ENCODE data around the gene HAPLN2. TPM values are rescaled to one million over a fixed set of nuclear protein-coding genes. Genes with fewer than 3 reads are reported as not detected.

The HAPLN2 gene
- total RNA-seq, result 0.29 TPM

DNA sequence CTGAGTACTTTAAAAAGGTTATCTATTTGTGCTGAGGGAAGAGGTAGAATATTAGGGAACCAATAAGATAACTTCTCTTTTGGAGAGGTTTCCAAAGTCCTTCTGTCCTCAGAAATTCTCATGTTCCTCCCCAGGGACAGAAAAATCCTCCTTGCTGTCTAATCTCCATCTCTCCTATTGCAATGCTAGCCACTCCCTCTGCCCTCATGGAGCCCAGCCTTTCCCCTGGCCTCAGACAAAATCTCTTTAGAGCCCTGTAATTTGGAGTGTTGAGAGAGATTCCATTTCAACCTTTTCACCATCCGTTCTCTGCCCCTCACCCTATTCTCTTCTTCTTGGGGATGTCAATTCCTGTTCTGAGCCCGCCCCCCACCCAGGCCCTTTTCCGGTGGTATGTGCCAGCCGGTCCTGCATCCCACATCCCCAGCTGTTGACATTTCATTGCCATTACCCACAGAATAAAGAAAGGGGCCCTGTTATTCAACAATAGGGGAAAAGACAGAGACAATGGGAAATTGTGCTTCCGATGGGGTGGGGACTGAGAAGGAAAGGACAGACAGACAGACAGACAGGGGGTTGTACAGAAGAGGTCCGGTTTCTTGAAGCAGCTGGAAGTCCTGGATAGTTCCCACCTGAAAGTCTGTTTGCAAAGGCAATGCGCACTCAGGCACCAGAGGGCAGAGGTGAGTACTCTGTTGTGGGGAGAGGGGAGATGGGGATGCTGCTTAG lies at the start of gene HAPLN2:
TSS of gene HAPLN2 (plus strand) at position 563 of the 729 bp plus-strand sequence. CDS start 4,076 bp downstream, outside the sequence.

DNA sequence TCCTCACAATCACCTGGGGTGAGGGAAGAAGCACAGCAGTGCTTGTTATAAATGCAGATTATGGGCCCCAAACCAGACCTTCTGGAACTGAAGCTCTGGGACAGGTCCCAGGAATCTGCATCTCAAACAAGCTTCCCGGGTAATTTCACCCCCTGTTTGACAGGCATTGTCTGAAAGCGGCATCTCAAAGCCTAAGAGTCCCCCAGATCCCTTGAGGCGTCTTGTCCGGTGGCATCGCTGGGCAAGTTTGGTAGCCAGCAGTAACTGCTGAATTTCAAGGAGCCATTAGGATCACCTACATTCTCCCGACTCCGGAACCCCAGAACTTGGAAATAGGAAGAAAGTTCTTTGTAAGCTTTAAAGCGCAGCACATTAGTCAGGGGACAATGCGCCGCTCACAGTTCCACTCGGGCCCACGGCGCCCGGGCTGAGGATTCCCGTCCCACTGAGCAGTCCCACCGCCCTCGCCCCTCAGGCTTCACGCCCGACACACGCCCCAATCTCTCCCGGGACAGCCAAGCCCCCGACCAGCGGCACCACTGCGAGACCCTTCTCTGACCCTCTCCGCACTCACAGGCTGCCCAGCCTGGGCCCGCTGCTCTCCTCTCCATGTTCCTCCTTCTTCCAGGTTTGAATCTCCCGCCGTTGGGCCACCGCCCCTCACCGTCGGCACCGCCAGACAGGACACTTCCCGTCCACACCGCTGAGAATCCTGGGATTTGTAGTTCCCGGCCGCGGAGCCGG lies 47.1 kb upstream of the HAPLN2 start, which contains the start of gene IQGAP3:
TSS of gene IQGAP3 (minus strand) at position 647 of the 744 bp plus-strand sequence. CDS start at position 611, 36 bp downstream.

DNA sequence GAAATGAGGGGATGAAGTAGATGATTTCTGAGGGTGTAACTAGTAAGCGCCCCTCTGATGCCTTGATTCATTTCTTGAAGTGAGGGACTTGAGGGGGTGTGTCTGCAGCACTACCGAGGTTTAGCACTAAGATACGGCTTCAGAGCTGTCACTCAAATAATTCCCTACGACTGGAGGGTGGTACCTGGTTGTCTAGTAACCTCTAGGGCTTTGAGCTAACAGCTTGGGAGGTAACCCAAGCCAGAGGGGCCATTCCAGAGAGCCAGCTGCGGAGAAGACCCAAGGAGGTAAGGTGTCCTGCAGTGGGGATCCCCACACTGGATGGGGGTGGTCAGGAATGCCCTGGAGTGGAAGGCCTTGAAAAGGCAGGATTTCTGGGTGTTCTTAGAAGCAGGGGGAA lies 39.7 kb upstream of the HAPLN2 start, which contains the start of gene TTC24:
TSS of gene TTC24 (plus strand) at position 252 of the 400 bp plus-strand sequence. CDS start 1,642 bp downstream, outside the sequence.

DNA sequence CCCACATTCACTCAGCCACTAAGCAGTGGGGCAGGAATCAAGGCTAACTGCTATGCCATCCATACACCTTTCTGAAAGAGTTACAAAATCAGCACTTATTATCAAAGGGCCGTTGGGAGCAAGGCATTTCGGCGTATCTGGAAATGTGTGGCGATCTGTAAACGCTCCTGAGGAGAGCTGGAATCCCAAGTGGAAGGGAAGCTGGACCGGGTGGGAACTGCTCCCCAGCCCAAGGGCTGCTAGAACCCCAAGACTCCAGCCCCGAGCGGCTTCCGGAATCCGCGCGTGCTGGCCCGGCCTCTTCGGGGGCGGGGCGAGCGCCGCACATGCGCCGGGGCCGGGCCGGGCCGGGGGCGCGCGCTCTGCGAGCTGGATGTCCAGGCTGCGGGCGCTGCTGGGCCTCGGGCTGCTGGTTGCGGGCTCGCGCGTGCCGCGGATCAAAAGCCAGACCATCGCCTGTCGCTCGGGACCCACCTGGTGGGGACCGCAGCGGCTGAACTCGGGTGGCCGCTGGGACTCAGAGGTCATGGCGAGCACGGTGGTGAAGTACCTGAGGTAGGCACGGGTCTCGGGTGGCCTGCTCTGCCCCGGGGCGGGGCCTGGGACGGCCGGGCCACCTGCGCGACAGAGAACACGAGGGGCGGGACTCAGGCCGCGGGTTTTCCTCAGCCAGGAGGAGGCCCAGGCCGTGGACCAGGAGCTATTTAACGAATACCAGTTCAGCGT lies 27.6 kb upstream of the HAPLN2 start, which contains the start of gene NAXE:
TSS of gene NAXE (plus strand) at position 345 of the 726 bp plus-strand sequence. CDS start at position 374, 29 bp downstream.

DNA sequence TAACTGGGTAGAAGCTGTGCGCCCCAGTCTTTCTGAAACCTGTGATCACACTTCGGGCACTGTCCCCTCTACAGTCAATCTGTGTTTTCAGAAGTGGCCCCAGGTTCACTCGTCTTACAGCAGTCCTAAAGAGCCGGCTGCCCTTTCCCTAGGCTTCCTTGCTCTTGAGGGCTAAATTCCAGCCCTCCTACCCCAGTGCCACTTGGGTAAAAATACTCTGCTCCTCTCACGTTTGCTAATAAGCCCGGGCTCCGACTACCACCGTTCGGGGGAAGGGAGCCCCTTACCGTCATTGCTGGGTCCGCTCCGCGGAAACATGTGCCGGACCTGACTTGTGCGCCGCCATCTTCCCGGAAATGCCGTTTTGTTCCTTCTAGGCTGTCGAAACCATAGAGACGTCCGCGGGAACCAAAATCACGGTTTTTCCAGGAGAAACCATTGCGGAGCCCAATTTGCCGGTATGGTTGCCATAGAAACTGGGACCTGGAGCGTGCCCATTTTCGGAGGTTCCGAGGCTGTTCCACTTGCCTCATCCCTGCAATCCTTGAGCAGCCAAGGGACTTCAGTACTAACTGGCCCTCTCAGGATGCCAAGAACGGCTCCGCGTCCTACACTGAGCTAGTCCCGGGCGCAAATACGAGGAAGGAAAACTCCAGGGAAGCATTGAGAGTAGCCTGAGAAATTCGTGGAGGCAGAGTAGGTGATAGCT lies 17.9 kb upstream of the HAPLN2 start, which contains the start of gene GPATCH4:
TSS of gene GPATCH4 (minus strand) at position 358 of the 709 bp plus-strand sequence.

DNA sequence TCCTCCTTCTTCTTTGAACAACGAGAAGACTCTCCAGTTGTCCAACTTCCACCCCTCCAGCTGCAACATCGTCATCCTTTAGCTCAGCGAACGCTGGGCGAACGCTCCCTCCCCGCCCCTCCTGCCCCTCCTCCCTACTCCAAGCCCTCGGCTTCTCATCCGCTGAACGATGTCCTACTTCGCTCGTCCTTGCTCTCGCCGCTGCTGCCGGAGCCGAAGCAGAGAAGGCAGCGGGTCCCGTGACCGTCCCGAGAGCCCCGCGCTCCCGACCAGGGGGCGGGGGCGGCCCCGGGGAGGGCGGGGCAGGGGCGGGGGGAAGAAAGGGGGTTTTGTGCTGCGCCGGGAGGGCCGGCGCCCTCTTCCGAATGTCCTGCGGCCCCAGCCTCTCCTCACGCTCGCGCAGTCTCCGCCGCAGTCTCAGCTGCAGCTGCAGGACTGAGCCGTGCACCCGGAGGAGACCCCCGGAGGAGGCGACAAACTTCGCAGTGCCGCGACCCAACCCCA lies 22.6 kb downstream of the HAPLN2 start, which contains the start of gene BCAN:
TSS of gene BCAN (plus strand) at position 357 of the 504 bp plus-strand sequence. CDS start 3,938 bp downstream, outside the sequence.

Other genes with a start within 250 kb of the HAPLN2 start
- 31.0 TPM for gene MEF2D, start 118.6 kb upstream of the HAPLN2 start, total RNA-seq
- 11.3 TPM for gene IQGAP3, start 46.9 kb upstream of the HAPLN2 start, total RNA-seq
- 0.58 TPM for gene TTC24, start 39.7 kb upstream of the HAPLN2 start, total RNA-seq
- gene NAXE, start 27.6 kb upstream of the HAPLN2 start, total RNA-seq, result 53.7 TPM
- 9.6 TPM for gene GPATCH4, start 17.9 kb upstream of the HAPLN2 start, total RNA-seq
- 0.18 TPM for gene BCAN, start 22.7 kb downstream of the HAPLN2 start, total RNA-seq
- 62.2 TPM for gene NES, start 58.0 kb downstream of the HAPLN2 start, total RNA-seq
- gene CRABP2, start 86.2 kb downstream of the HAPLN2 start, total RNA-seq, result 17.1 TPM
- gene METTL25B, start 109.1 kb downstream of the HAPLN2 start, total RNA-seq, result 22.9 TPM
- gene ISG20L2, start 109.4 kb downstream of the HAPLN2 start, total RNA-seq, result 13.3 TPM
- 40.3 TPM for gene MRPL24, start 121.7 kb downstream of the HAPLN2 start, total RNA-seq
- gene HDGF, start 132.3 kb downstream of the HAPLN2 start, total RNA-seq, result 107 TPM
- gene PRCC, start 148.1 kb downstream of the HAPLN2 start, total RNA-seq, result 33.2 TPM
- 0.64 TPM for gene SH2D2A, start 197.4 kb downstream of the HAPLN2 start, total RNA-seq
- gene INSRR, start 239.7 kb downstream of the HAPLN2 start, total RNA-seq, result 1.9 TPM
- gene NTRK1, start 241.4 kb downstream of the HAPLN2 start, total RNA-seq, result 2.0 TPM

Measured in metanephros (tissue), 1 donor.